A204.1 (cell line): ENCODE data around the gene ATP6V0A1.
"Not testable (repeated sequence)": the region's sequence is repeated elsewhere in the genome, so short reads cannot be mapped to it uniquely, and the experiment has no call there.

ENCODE experiments used
- FAIRE-seq: peaks from 2 replicates; lab custom pipeline; 2012; peaks lifted over from hg19 to GRCh38; lab: Jason Lieb, UNC

Gene ATP6V0A1

DNA sequence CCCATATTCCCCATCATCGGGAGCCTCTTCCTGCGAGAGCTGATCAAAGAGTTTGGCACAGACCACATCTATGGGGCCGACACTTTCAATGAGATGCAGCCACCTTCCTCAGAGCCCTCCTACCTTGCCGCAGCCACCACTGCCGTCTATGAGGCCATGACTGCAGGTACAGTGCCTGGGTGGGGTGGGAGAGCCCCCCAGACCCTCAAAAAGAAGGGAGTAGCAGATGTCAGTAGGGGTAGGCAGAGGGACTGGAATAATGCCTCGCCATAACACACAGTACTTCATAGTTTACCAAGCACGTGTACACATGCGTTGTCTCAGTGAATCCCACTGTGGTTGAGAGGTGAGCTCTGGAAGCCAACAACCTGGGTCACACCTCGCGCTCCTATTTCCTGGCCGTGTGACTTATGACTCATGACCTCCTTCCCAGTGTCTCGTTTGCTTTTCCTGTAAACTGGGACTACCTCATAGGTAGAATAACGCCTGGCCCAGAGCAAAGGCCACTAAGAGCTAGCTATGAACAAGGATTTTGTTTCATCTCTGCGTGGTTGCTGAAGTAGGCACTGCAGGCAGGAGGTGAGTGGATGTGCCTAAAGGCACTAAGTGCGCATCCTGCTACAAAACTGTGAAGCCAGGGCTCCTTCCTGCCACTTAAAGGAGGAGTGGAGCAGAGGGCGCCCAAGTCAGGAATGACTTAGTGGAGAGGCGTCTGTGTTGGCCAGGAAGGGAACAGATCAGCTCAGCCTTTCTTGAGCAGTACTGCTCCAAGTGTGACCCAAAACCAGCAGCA is 82.6 kb downstream of the ATP6V0A1 start:
- no peak for FAIRE-seq

DNA sequence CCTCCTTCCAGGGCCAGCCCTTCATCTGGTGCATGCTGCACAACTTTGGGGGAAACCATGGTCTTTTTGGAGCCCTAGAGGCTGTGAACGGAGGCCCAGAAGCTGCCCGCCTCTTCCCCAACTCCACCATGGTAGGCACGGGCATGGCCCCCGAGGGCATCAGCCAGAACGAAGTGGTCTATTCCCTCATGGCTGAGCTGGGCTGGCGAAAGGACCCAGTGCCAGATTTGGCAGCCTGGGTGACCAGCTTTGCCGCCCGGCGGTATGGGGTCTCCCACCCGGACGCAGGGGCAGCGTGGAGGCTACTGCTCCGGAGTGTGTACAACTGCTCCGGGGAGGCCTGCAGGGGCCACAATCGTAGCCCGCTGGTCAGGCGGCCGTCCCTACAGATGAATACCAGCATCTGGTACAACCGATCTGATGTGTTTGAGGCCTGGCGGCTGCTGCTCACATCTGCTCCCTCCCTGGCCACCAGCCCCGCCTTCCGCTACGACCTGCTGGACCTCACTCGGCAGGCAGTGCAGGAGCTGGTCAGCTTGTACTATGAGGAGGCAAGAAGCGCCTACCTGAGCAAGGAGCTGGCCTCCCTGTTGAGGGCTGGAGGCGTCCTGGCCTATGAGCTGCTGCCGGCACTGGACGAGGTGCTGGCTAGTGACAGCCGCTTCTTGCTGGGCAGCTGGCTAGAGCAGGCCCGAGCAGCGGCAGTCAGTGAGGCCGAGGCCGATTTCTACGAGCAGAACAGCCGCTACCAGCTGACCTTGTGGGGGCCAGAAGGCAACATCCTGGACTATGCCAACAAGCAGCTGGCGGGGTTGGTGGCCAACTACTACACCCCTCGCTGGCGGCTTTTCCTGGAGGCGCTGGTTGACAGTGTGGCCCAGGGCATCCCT is 84.8 kb downstream of the ATP6V0A1 start:
- FAIRE-seq: no peak

DNA sequence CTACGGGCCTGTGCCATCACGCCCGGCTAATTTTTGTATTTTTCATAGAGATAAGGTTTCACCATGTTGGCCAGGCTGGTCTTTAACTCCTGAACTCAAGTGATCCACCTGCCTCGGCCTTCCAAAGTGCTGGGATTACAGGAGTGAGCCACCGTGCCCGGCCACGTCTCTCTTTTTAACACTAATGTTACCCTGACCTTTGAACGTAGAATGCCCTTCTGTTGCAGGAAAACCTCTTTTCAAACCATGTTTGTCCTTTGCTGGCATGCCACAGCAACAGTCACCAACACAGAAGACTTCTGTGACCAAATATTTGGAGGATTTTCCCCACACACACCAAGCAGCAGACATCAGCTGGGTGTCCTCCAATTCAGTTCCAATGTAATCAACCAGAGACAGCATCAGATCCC is 86.2 kb downstream of the ATP6V0A1 start:
- FAIRE-seq: no peak

DNA sequence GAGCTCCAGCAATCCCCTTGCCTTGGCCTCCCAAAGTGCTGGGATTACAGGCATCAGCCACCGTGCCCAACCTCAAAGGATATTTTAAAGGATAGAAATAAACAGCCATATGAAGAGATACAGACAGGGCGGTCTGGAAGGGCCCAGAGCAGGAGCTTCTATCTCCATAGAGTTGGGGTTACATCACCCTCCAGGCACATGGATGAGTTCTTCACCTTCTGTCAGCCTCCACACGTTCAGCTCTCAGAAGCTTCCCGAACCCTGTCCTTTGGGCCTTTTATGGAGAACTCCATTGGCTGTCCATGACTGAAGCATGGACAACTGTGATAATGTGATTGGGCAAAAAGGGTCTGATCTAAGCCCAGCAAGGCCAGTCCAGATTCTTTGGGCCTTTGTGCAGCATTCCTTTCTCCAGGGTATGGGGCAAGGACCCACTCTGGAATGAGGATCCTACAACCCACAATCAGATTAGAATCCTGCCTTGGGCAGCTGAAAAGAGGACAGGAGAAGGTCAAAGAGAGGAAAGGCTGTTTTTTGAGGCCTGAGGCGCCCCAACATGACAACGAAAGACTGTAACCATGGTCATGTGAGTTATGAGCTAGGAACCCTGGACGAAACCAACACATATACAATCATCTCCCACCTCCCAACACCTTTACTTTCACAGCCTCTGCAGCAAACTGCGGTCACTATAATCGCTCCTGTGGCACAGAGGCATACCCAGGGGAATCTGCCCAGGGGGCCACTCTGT is 87.3 kb downstream of the ATP6V0A1 start:
- FAIRE-seq: not testable (repeated sequence)

DNA sequence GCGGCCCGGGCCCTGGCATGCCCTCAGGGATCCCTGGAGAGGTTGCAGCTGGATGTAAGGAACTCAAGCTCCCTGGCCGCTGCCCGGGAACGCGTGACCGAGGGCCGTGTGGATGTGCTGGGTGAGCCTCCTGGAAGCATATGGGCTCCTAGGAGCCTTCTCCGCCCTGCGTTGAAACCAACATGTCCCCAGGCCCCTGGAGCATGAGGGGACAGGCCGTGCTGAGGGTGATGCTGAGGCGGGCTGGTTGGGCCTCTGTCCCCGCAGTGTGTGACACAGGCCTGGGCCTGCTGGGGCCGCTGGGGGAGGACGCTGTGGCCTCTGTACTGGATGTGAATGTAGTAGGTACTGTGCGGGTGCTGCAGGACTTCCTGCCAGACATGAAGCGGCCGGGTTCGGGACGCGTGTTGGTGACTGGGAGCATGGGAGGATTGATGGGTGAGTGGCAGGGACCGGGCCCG is 88.4 kb downstream of the ATP6V0A1 start:
- FAIRE-seq: no peak

DNA sequence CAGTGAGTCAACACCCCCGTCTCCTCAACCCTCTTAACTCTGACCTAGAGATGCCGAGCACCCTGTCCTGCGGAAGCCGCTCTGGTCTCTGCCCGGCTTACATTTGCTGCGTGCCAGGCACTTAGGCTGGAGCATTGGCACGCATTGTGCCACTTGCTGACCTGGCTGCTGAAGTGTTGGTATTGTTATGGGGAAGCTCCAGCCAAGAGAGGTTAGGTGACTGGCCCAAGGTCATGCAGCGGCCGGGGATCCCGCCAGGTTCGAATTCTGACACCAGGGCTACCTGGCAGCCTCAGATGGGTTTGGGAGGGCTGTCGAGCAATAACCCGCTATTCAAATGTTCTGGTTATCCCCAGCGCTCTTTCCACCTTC is 89.0 kb downstream of the ATP6V0A1 start:
- no peak for FAIRE-seq

DNA sequence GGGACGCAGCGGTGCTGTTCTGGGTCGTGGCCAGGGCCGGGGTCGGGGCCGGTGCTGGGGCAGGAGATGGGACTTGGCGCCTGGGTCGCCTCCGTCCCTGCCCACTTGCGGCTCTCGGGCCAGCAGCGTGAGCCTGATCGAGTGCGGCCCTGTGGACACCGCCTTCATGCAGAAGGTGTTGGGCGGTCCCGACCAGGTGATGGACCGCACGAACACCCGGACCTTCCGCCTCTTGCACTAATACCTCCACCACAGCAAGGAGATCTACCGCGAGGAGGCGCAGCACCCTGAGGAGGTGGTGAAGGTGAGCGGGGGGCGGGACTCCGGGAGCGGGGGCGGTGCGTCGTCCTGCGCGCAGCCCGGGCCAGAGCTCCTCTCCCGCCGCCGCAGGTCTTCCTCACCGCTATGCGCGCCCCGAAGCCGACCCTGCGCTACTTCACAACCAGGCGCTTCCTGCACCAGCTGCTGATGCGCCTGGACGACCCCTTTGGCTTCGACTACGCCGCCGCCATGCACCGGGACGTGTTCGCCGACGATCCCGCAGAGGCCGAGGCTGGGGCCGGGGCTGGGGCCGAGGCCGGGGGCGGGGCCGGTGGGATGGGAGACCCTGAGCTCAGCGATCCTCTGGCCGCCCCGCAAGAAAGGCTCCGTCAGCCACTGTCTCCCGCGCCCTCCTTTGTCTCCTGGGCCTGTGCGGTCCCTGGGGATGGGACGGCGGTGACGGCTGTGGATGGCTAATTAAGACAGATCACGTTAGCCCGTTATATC is 89.6 kb downstream of the ATP6V0A1 start:
- FAIRE-seq: no peak

DNA sequence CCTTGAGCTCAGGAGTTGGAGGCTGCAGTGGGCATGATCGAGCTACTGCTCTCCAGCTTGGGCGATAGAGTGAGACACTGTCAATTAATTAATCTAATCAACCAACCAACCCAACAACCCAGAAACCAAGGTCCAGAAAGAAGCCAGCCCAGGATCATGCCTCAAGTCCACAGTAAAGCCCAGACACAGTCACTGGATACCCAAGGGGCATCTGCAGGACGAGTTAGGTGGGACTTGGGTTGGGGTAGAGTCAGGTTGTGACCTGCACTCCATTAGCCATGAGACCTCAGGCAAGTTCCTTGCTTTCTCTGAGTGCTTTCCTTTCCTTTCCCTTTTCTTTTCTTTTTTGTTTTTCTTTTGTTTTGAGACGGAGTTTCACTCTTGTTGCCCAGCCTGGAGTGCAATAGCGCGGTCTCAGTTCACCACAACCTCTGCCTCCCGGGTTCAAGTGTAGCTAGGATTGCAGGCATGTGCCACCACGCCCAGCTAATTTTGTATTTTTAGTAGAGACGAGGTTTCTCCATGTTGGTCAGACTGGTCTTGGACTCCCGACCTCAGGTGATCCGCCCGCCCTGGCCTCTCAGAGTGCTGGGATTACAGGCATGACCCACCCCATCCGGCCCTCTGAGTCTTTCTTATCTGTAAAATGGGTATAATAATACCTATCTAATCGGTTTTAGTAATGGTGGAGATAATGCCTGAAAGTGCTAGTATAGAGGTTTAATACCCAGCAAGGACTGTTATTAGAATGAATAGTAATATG is 90.5 kb downstream of the ATP6V0A1 start:
- no peak for FAIRE-seq

DNA sequence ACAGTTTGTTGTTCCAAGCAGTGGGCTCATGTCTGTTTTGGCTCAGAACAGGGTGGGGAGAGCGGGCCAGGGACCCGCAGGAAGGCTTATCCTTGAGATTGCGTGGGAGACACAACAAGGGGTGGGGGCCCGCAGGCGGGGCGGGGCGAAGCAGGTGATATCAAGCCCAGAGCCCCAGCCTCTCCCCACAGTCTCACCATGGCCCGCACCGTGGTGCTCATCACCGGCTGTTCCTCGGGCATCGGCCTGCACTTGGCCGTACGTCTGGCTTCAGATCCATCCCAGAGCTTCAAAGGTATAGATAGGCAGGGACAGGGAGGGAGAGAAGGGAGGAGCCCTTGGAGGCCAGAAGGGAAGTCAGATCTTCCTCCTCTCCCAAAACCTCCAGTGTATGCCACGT is 94.1 kb downstream of the ATP6V0A1 start, which contains the start of gene HSD17B1:
Gene HSD17B1 (plus strand): TSS at position 188 of the 400 bp plus-strand sequence. CDS start 11 bp downstream, at position 199.
- FAIRE-seq: not testable (repeated sequence)

DNA sequence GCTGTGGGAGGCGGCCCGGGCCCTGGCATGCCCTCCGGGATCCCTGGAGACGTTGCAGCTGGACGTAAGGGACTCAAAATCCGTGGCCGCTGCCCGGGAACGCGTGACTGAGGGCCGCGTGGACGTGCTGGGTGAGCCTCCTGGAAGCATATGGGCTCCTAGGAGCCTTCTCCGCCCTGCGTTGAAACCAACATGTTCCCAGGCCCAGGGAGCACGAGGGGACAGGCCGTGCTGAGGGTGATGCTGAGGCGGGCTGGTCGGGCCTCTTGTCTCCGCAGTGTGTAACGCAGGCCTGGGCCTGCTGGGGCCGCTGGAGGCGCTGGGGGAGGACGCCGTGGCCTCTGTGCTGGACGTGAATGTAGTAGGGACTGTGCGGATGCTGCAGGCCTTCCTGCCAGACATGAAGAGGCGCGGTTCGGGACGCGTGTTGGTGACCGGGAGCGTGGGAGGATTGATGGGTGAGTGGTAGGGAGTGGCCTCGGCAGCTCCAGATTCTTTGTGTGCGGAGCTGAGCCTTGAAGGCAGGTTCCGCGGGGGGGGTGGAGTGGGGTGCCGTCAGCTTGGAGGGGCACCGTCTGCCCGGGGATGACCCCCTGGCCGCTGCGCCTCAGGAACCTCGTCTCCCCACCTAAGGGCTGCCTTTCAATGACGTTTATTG is 94.6 kb downstream of the ATP6V0A1 start:
- FAIRE-seq: no peak

DNA sequence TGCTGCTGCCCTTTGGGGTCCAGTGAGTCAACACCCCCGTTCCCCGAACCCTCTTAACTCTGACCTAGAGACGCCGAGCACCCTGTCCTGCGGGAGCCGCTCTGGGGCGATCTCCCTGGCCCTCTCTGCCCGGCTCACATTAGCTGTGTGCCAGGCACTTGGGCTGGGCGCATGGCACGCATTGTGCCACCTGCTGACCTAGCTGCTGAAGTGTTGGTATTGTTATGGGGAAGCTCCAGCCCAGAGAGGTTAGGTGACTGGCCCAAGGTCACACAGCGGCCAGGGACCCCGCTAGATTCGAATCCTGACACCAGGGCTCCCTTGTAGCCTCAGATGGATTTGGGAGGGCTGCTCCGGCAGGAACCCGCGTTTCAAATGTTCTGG is 95.2 kb downstream of the ATP6V0A1 start:
- no peak for FAIRE-seq

DNA sequence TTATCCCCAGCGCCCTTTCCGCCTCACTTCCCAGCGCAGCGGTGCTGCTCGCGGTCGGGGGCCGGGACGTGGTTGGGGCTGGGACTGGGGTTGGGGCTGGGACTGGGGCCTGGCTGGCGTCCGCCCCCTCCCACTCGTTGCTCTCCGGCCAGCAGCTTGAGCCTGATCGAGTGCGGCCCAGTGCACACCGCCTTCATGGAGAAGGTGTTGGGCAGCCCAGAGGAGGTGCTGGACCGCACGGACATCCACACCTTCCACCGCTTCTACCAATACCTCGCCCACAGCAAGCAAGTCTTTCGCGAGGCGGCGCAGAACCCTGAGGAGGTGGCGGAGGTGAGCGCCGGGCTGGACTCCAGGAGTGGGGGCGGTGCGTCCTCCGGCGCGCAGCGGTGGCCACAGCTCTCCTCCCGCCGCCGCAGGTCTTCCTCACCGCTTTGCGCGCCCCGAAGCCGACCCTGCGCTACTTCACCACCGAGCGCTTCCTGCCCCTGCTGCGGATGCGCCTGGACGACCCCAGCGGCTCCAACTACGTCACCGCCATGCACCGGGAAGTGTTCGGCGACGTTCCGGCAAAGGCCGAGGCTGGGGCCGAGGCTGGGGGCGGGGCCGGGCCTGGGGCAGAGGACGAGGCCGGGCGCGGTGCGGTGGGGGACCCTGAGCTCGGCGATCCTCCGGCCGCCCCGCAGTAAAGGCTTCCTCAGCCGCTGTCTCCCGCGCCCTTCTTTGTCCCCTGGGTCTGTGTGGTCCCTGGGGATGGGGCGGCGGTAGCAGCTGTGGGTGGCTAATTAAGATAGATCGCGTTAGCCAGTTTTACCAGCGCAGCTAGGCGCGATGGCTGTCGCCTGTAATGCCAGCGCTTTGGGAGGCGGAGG is 95.8 kb downstream of the ATP6V0A1 start:
- no peak for FAIRE-seq

DNA sequence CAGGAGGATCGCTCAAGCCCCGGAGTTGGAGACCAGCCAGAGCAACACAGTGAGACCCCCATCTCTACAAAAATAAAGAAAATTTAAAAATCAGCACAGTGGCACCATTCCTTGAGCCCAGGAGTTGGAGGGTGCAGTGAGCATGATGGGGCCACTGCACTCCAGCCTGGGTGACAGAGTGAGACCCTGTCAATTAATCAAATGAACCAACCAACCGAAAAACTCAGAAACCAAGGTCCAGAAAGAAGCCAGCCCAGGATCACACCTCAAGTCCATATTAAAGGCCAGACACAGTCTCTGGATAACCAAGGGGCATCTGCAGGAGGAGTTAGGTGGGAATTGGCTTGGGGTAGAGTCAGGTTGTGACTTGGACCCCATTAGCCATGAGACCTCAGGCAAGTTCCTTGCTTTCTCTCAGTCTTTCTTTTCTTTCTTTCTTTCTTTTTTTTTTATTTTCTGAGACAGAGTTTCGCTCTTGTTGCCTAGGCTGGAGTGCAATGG is 96.5 kb downstream of the ATP6V0A1 start:
- FAIRE-seq: no peak

DNA sequence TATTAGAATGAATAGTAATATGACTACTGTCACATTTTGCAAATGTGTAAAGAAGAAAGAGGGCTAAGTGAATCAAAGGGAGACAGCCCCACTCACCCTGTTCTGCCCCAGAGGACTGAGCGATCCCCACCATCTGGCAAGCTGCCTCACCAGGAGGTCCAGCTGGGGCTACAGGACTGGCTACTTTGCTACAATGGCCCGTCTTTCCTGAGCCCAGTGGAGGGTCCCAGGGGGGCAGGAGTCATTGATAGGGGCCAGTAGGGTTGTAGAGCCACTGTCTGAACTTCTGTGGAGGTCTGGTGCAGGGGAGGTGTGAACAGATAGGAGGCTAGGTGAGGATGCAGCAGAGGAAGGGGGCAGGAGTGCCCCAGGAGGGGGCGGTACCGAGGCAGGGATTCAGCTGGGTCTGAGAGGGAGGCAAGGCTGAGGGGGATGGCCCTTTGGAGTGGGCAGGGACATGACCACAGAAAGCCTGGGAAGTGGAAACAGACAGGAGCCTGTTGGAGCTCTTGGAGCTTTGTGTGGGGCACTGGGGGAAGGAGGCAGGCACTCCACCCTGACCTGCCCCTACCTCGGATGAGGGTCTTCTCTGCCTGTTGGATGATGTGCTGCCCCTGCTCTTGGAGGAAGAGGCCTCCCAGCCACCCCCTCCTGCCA is 97.4 kb downstream of the ATP6V0A1 start:
- not testable (repeated sequence) for FAIRE-seq

DNA sequence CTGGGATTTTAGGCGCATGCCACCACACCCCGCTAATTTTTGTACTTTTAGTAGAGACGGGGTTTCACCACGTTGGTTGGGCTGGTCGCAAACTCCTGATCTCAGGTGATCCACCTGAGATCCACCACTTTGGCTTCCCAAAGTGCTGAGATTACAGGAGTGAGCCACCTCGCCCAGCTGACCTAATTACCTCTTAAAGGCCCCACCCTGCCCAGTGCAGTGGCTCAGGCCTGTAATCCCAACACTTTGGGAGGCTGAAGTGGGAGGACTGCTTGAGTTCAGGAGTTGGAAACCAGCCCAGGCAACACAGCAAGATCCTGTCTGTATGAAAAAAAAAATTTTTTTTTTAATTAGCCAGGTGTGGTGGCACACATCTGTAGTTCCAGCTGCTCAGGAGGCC is 100.4 kb downstream of the ATP6V0A1 start:
- FAIRE-seq: no peak

DNA sequence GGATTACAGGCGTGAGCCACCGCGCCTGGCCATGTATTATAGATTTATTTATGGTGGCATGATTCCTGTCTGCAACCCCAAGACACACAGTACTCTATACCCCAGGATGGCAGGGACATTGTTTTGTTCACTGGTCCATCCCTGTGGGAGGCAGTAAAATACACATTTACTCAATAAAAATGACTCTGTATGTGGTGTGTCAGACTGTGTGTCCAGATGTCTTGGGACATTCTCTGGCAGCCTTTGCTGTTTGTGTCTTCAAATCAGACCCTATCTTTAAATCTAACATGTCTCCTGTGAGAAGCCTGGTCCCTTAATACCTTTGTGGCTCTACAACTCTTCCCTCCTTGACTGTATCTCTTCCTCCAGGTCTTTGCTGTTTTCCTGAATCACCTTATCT is 101.6 kb downstream of the ATP6V0A1 start:
- no peak for FAIRE-seq

DNA sequence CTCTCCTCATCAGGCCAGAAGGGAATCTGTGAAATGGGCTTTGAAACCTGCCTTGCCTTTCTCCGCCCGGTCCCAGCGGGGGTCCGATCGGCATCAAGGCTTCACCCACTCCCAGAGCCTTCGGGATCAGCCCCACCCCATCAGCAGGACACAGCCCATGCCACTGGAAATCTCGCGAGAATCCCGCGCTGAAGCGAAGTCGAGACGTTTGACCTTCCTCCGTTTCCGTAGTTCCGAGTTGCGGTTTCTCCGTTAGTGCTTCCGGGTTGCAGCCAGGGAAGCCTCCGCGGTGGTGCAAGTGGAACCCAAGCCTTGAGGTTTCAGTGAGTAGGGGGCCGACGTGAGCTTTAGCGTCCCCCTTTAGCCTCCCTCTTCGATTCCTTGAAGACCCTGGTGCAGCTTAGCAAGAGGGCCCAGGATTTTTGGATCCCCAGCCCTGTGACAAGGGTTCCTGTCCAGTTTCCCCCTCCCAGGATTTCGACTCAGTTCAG is 103.3 kb downstream of the ATP6V0A1 start, which contains the start of gene COASY:
Gene COASY (plus strand): TSS at position 252 of the 491 bp plus-strand sequence. CDS start 475 bp downstream, outside the sequence.
- FAIRE-seq: no peak
